IPS DF 6.9 (cell line): Measurements from ENCODE around the gene ACY1.

Experiments
- DNase-seq: peaks from one replicate; pipeline ENCODE4 v3.0.0-alpha.2; 2013; ENCODE audit warnings: low read depth, low spot score
- H3K27ac ChIP-seq: one replicate; pipeline ENCODE4 v1.5.1; 2013; ENCODE audit warnings: low read length, control low read depth
- H3K27me3 ChIP-seq: 2 replicates; pipeline ENCODE4 v1.6.1; 2013; ENCODE audit warnings: mild to moderate bottlenecking, low read length; ENCODE audit not compliant: control insufficient read depth, insufficient read depth
- H3K36me3 ChIP-seq: 2 replicates; pipeline ENCODE4 v1.6.1; 2013; ENCODE audit warnings: low read length; ENCODE audit not compliant: control insufficient read depth, insufficient read depth
- H3K4me1 ChIP-seq: 2 replicates; pipeline ENCODE4 v1.6.1; 2013; ENCODE audit warnings: low read length; ENCODE audit not compliant: control insufficient read depth, insufficient read depth
- H3K4me3 ChIP-seq: 2 replicates; pipeline ENCODE4 v1.5.1; 2013; ENCODE audit warnings: mild to moderate bottlenecking, low read length
- H3K9me3 ChIP-seq: 2 replicates; pipeline ENCODE4 v1.6.1; 2013; ENCODE audit warnings: low read length, inconsistent platforms; ENCODE audit not compliant: control insufficient read depth, insufficient read depth
- WGBS: extraction: QIAGEN DNeasy Blood & Tissue Kit; methylation state at CpG from one replicate; pipeline ENCODE4 v1.1.7; 2013; ENCODE audit warnings: mixed read lengths, missing lambda C conversion rate; ENCODE audit not compliant: insufficient read length, insufficient coverage; 5-methylcytosine and 5-hydroxymethylcytosine counted together

ACY1 gene

GRCh38 chr3:51982838-51983577 lies at the start of gene ACY1:
Gene ACY1 (plus strand): TSS chr3:51983535. CDS start chr3:51984065, 530 bp downstream.
- no peak within 1 kb of the TSS for H3K27ac ChIP-seq

GRCh38 chr3:51934139-51934850 lies 49.0 kb upstream of the ACY1 start:
- WGBS = no CpG with 5 or more reads among the region's 11 CpGs
- Histone ChIP-seq H3K4me1 (no peaks in the 10 kb centered on the region), H3K4me3 (no peak overlapping the region), H3K9me3 (no peaks in the 10 kb centered on the region), H3K36me3 (peaks cover 39% of the 10 kb centered on the region), H3K27me3 (no peaks in the 10 kb centered on the region), H3K27ac (no peak overlapping the region)
- no peak for DNase-seq

More at GRCh38 chr3:51982838-51983577, at the start of gene ACY1:
- DNase-seq = no peak
- Histone ChIP-seq H3K4me3 (peak within 1 kb of the TSS; percentile 14; the same call in 1 of the 2 replicates), H3K36me3 (no peaks in the 10 kb centered on the region), H3K27me3 (no peaks in the 10 kb centered on the region), H3K9me3 (no peaks in the 10 kb centered on the region), H3K4me1 (peaks cover 4% of the 10 kb centered on the region; the same call in 1 of the 2 replicates)
- WGBS = no CpG with 5 or more reads among the region's 68 CpGs

GRCh38 chr3:51934991-51935885 lies 48.1 kb upstream of the ACY1 start:
- Histone ChIP-seq H3K4me3 (no peak overlapping the region), H3K9me3 (no peaks in the 10 kb centered on the region), H3K27me3 (no peaks in the 10 kb centered on the region), H3K27ac (no peak overlapping the region), H3K36me3 (peaks cover 40% of the 10 kb centered on the region), H3K4me1 (no peaks in the 10 kb centered on the region)
- DNase-seq = no peak
- no CpG with 5 or more reads among the region's 28 CpGs for WGBS

GRCh38 chr3:51935886-51936755 lies 47.2 kb upstream of the ACY1 start:
- H3K36me3 ChIP-seq = peaks cover 40% of the 10 kb centered on the region

GRCh38 chr3:51937014-51937413 lies 46.3 kb upstream of the ACY1 start:
- no peaks in the 10 kb centered on the region for H3K9me3 ChIP-seq
- DNase-seq = no peak
- H3K36me3 ChIP-seq = peaks cover 40% of the 10 kb centered on the region
- no peak overlapping the region for H3K4me3 ChIP-seq
- no peak overlapping the region for H3K27ac ChIP-seq
- H3K27me3 ChIP-seq = no peaks in the 10 kb centered on the region
- no CpG with 5 or more reads among the region's 9 CpGs for WGBS
- H3K4me1 ChIP-seq = no peaks in the 10 kb centered on the region

More at GRCh38 chr3:51935886-51936755, 47.2 kb upstream of the ACY1 start:
- H3K27ac ChIP-seq = no peak overlapping the region
- H3K4me1 ChIP-seq = no peaks in the 10 kb centered on the region
- WGBS = no CpG with 5 or more reads among the region's 25 CpGs
- H3K9me3 ChIP-seq = no peaks in the 10 kb centered on the region
- no peak for DNase-seq
- H3K4me3 ChIP-seq = no peak overlapping the region
- no peaks in the 10 kb centered on the region for H3K27me3 ChIP-seq

GRCh38 chr3:51937611-51938450 lies 45.5 kb upstream of the ACY1 start:
- WGBS = no CpG with 5 or more reads among the region's 13 CpGs
- Histone ChIP-seq H3K4me3 (no peak overlapping the region), H3K27me3 (no peaks in the 10 kb centered on the region), H3K27ac (no peak overlapping the region), H3K9me3 (no peaks in the 10 kb centered on the region), H3K36me3 (peaks cover 40% of the 10 kb centered on the region), H3K4me1 (peaks cover 2% of the 10 kb centered on the region)
- no peak for DNase-seq

- Histone ChIP-seq H3K27ac (no peak overlapping the region), H3K4me3 (no peak overlapping the region), H3K36me3 (peaks cover 37% of the 10 kb centered on the region), H3K4me1 (peaks cover 4% of the 10 kb centered on the region), H3K27me3 (no peaks in the 10 kb centered on the region), H3K9me3 (no peaks in the 10 kb centered on the region)
- WGBS = no CpG with 5 or more reads among the region's 9 CpGs
- no peak for DNase-seq
These were observed 44.4 kb upstream of the ACY1 start for GRCh38 chr3:51938780-51939425.

GRCh38 chr3:51940648-51941462 lies 42.5 kb upstream of the ACY1 start:
- DNase-seq = no peak
- Histone ChIP-seq H3K4me3 (peak overlapping the region; percentile 66; the same call in 1 of the 2 replicates), H3K27me3 (no peaks in the 10 kb centered on the region), H3K27ac (no peak overlapping the region), H3K36me3 (peaks cover 21% of the 10 kb centered on the region), H3K9me3 (no peaks in the 10 kb centered on the region), H3K4me1 (peaks cover 4% of the 10 kb centered on the region)
- WGBS = 100% methylated on average over 1 of the region's 13 CpGs
